H9 (cell line): ENCODE data around the gene CHMP1A. TPM values are rescaled to one million over a fixed set of nuclear protein-coding genes. Genes with fewer than 3 reads are reported as not detected.
"Not testable (repeated sequence)": the region's sequence is repeated elsewhere in the genome, so short reads cannot be mapped to it uniquely, and the experiment has no call there.

ENCODE experiments used
- DNase-seq: peaks from one replicate; pipeline ENCODE4 v3.0.0-alpha.2; 2017
- H2AFZ ChIP-seq: one replicate; pipeline ENCODE4 v1.6.1; 2013; ENCODE audit warnings: mild to moderate bottlenecking, low read length, control low read depth, moderate library complexity
- H2AK5ac ChIP-seq: 2 replicates; pipeline ENCODE4 v1.6.1; 2013; ENCODE audit warnings: low read length, control low read depth, mixed read lengths; ENCODE audit not compliant: insufficient read length
- H2BK120ac ChIP-seq: one replicate; pipeline ENCODE4 v1.6.1; 2013; ENCODE audit warnings: low read depth, mild to moderate bottlenecking, low read length, control low read depth, inconsistent platforms; ENCODE audit not compliant: poor library complexity, severe bottlenecking
- H2BK12ac ChIP-seq: 2 replicates; pipeline ENCODE4 v1.6.1; 2013; ENCODE audit warnings: low read length, control low read depth, mixed read lengths, low read depth; ENCODE audit not compliant: insufficient read length
- H2BK15ac ChIP-seq: 2 replicates; pipeline ENCODE4 v1.6.1; 2013; ENCODE audit warnings: low read depth, low read length, control low read depth
- H2BK20ac ChIP-seq: one replicate; pipeline ENCODE4 v1.6.1; 2013; ENCODE audit warnings: low read depth, mild to moderate bottlenecking, low read length, control low read depth, inconsistent platforms; ENCODE audit not compliant: poor library complexity, severe bottlenecking
- H2BK5ac ChIP-seq: 2 replicates; pipeline ENCODE4 v1.6.1; 2013; ENCODE audit warnings: low read length, control low read depth, mixed read lengths; ENCODE audit not compliant: insufficient read length
- H3K14ac ChIP-seq: 2 replicates; pipeline ENCODE4 v1.6.1; 2013; ENCODE audit warnings: low read length, control low read depth; ENCODE audit not compliant: insufficient read depth
- H3K18ac ChIP-seq: 2 replicates; pipeline ENCODE4 v1.6.1; 2013; ENCODE audit warnings: low read depth, mild to moderate bottlenecking, mixed read lengths, low read length, control low read depth; ENCODE audit not compliant: insufficient read length
- H3K23ac ChIP-seq: 2 replicates; pipeline ENCODE4 v1.6.1; 2013; ENCODE audit warnings: low read length, control low read depth, mixed read lengths, low read depth; ENCODE audit not compliant: insufficient read length
- H3K23me2 ChIP-seq: 2 replicates; pipeline ENCODE4 v1.6.1; 2013; ENCODE audit warnings: low read depth, mild to moderate bottlenecking, mixed read lengths, low read length, control low read depth; ENCODE audit not compliant: insufficient read length, poor library complexity, severe bottlenecking
- H3K27ac ChIP-seq: 2 replicates; pipeline ENCODE4 v1.5.1; 2013; ENCODE audit warnings: low read length, control low read depth, mixed read lengths, low read depth; ENCODE audit not compliant: insufficient read length
- H3K27me3 ChIP-seq: 2 replicates; pipeline ENCODE4 v1.6.1; 2013; ENCODE audit warnings: low read length, control low read depth, inconsistent platforms; ENCODE audit not compliant: insufficient read depth
- H3K4ac ChIP-seq: 2 replicates; pipeline ENCODE4 v1.6.1; 2013; ENCODE audit warnings: low read depth, mild to moderate bottlenecking, control low read depth, inconsistent platforms, low read length, moderate library complexity
- H3K4me1 ChIP-seq: 2 replicates; pipeline ENCODE4 v1.6.1; 2013; ENCODE audit warnings: low read length, control low read depth, inconsistent platforms; ENCODE audit not compliant: insufficient read depth
- H3K4me2 ChIP-seq: 2 replicates; pipeline ENCODE4 v1.6.1; 2013; ENCODE audit warnings: low read length, control low read depth, mixed read lengths; ENCODE audit not compliant: insufficient read length, insufficient read depth
- H3K56ac ChIP-seq: 2 replicates; pipeline ENCODE4 v1.6.1; 2013; ENCODE audit warnings: low read depth, mild to moderate bottlenecking, mixed read lengths, low read length, control low read depth; ENCODE audit not compliant: insufficient read length
- H3K79me1 ChIP-seq: 2 replicates; pipeline ENCODE4 v1.6.1; 2013; ENCODE audit warnings: low read depth, mild to moderate bottlenecking, moderate library complexity, low read length, control low read depth, inconsistent platforms; ENCODE audit not compliant: insufficient read depth, poor library complexity, severe bottlenecking
- H3K79me2 ChIP-seq: 2 replicates; pipeline ENCODE4 v1.6.1; 2013; ENCODE audit warnings: low read length, control low read depth, inconsistent platforms; ENCODE audit not compliant: insufficient read depth
- H3K9ac ChIP-seq: 2 replicates; pipeline ENCODE4 v1.6.1; 2013; ENCODE audit warnings: low read length, control low read depth, mixed read lengths; ENCODE audit not compliant: insufficient read length; ENCODE audit errors: extremely low read depth
- H3K9me3 ChIP-seq: one replicate; pipeline ENCODE4 v1.6.1; 2013; ENCODE audit warnings: low read depth, low read length, inconsistent platforms; ENCODE audit not compliant: control insufficient read depth
- H3T11ph ChIP-seq: one replicate; pipeline ENCODE4 v1.6.1; 2013; ENCODE audit warnings: mild to moderate bottlenecking, low read length, control low read depth, inconsistent platforms
- H4K20me1 ChIP-seq: one replicate; pipeline ENCODE4 v1.6.1; 2013; ENCODE audit not compliant: control insufficient read depth, insufficient read length, insufficient read depth
- H4K5ac ChIP-seq: 2 replicates; pipeline ENCODE4 v1.6.1; 2013; ENCODE audit warnings: low read depth, mild to moderate bottlenecking, mixed read lengths, low read length, control low read depth; ENCODE audit not compliant: insufficient read length
- H4K8ac ChIP-seq: replicated peaks from 2 replicates; pipeline ENCODE4 v1.6.1; 2013; ENCODE audit warnings: low read length, control low read depth, mixed read lengths, low read depth; ENCODE audit not compliant: insufficient read length
- H4K91ac ChIP-seq: 2 replicates; pipeline ENCODE4 v1.6.1; 2013; ENCODE audit warnings: low read depth, mild to moderate bottlenecking, moderate library complexity, mixed read lengths, low read length, control low read depth; ENCODE audit not compliant: insufficient read length
- H3K27ac Mint-ChIP-seq, 3 experiments: 2 replicates in 2 of 3; 3 replicates in 1 of 3; pipeline ENCODE4 v1.8.0; 2020 to 2021; ENCODE audit warnings: mixed read lengths in 3 of 3, mild to moderate bottlenecking in 1 of 3, moderate library complexity in 1 of 3
- H3K27me3 Mint-ChIP-seq: 2 replicates; pipeline ENCODE4 v1.8.0; 2021; ENCODE audit warnings: low read depth, mild to moderate bottlenecking, moderate library complexity, mixed read lengths
- H3K36me3 Mint-ChIP-seq, 3 experiments: 2 replicates in 2 of 3; 3 replicates in 1 of 3; pipeline ENCODE4 v1.8.0; 2020 to 2021; ENCODE audit warnings: low read depth in 3 of 3, mixed read lengths in 3 of 3; ENCODE audit not compliant: insufficient read depth in 1 of 3
- H3K4me1 Mint-ChIP-seq, 2 experiments: 2 replicates each; pipeline ENCODE4 v1.8.0; 2020; ENCODE audit warnings: mixed read lengths in 2 of 2
- H3K4me3 Mint-ChIP-seq, 2 experiments: 2 replicates in 1 of 2; 3 replicates in 1 of 2; pipeline ENCODE4 v1.8.0; 2020 to 2021; ENCODE audit warnings: mild to moderate bottlenecking in 2 of 2, mixed read lengths in 2 of 2, moderate library complexity in 1 of 2
- H3K9me3 Mint-ChIP-seq, 2 experiments: 2 replicates in 1 of 2; 3 replicates in 1 of 2; pipeline ENCODE4 v1.8.0; 2020; ENCODE audit warnings: mild to moderate bottlenecking in 2 of 2, mixed read lengths in 2 of 2, moderate library complexity in 1 of 2
- CTCF ChIP-seq: fragments of 200-600 bp; sonication (generic); conservative IDR thresholded peaks from 3 replicates; pipeline ENCODE4 v1.8.0; 2021; ENCODE audit warnings: antibody characterized with exemption, mild to moderate bottlenecking
- WGBS: extraction: QIAGEN DNeasy Blood & Tissue Kit; methylation state at CpG from one replicate; pipeline ENCODE4 v1.1.7; 2013; ENCODE audit warnings: missing lambda C conversion rate, low lambda C conversion rate, mixed read lengths; ENCODE audit not compliant: insufficient read length; ENCODE audit errors: extremely low coverage; 5-methylcytosine and 5-hydroxymethylcytosine counted together
- total RNA-seq: library from RNA; stranded (reverse); gene quantifications from 2 replicates; pipeline ENCODE4 v1.2.1, GENCODE V29; 2021

Gene CHMP1A
- total RNA-seq, 1 experiment from 2014 or later = 89.6 TPM

- WGBS = no CpG with 5 or more reads among the region's 16 CpGs
- no peak for DNase-seq
- no peak for TF ChIP-seq CTCF
- Histone ChIP-seq H4K8ac (no peak overlapping the region), H3K27ac (no peak overlapping the region), H2AFZ (no peak overlapping the region), H3K9ac (no peak overlapping the region), H2BK5ac (no peak overlapping the region), H4K91ac (no peak overlapping the region), H3K14ac (no peak overlapping the region), H2BK20ac (no peak overlapping the region), H3K56ac (no peak overlapping the region), H2AK5ac (no peak overlapping the region), H3K4me1 (no peaks in the 10 kb centered on the region), H3K4me2 (no peak overlapping the region), H3K23me2 (no peaks in the 10 kb centered on the region), H3K9me3 (no peaks in the 10 kb centered on the region), H3K27me3 (no peaks in the 10 kb centered on the region), H3K79me1 (no peaks in the 10 kb centered on the region), H2BK15ac (no peak overlapping the region), H3K79me2 (no peaks in the 10 kb centered on the region), H2BK120ac (no peak overlapping the region), H2BK12ac (no peak overlapping the region), H3T11ph (no peak overlapping the region), H4K20me1 (no peaks in the 10 kb centered on the region), H4K5ac (no peak overlapping the region), H3K18ac (no peak overlapping the region), H3K4ac (no peak overlapping the region), H3K23ac (no peak overlapping the region)
- Mint-ChIP-seq H3K4me3 (no peak overlapping the region), H3K27me3 (no peaks in the 10 kb centered on the region; the same call in 1 of the 2 replicates), H3K9me3 (peaks cover 34 to 35% of the 10 kb centered on the region in 2 experiments), H3K27ac (no peak overlapping the region), H3K4me1 (no peaks in the 10 kb centered on the region), H3K36me3 (peaks cover 15 to 25% (median 24%) of the 10 kb centered on the region in 3 experiments)
Measured at GRCh38 chr16:89672177-89672941, 14.9 kb upstream of the CHMP1A start.

GRCh38 chr16:89671565-89671964, 14.1 kb upstream of the CHMP1A start:
- H3K18ac ChIP-seq, H2BK12ac ChIP-seq, H3K27ac Mint-ChIP-seq, H3K4me1 ChIP-seq, H2AFZ ChIP-seq, H3K4me1 Mint-ChIP-seq, H3K27ac ChIP-seq, H3K4me3 Mint-ChIP-seq, H2AK5ac ChIP-seq, H3K9me3 ChIP-seq, H3K9ac ChIP-seq, H2BK5ac ChIP-seq, H3K27me3 ChIP-seq, H2BK120ac ChIP-seq, H3K23ac ChIP-seq, H3K56ac ChIP-seq, DNase-seq, H4K5ac ChIP-seq, H3K27me3 Mint-ChIP-seq, H4K8ac ChIP-seq, H3K79me2 ChIP-seq, H4K91ac ChIP-seq, H3K4ac ChIP-seq, H2BK20ac ChIP-seq, H3K14ac ChIP-seq, H2BK15ac ChIP-seq, H3K79me1 ChIP-seq, H3K4me2 ChIP-seq, H4K20me1 ChIP-seq, H3T11ph ChIP-seq, H3K23me2 ChIP-seq: not testable (repeated sequence)
- H3K9me3 Mint-ChIP-seq = peaks cover 31 to 34% of the 10 kb centered on the region in 2 experiments
- no CpG with 5 or more reads among the region's 4 CpGs for WGBS
- peaks cover 17 to 29% (median 26%) of the 10 kb centered on the region in 3 experiments for H3K36me3 Mint-ChIP-seq
